Fibroblast of mammary gland (primary cell): Measurements from ENCODE around the gene CMPK1.
A peak's percentile ranks its signal among the peaks of the same experiment; 100 is the strongest.
"Not testable (repeated sequence)": the region's sequence is repeated elsewhere in the genome, so short reads cannot be mapped to it uniquely, and the experiment has no call there.

ENCODE experiments used
- DNase-seq: peaks from one replicate; pipeline ENCODE4 v3.0.0-alpha.2; 2010; ENCODE audit warnings: low read depth
- H3K4me3 ChIP-seq: 2 replicates; pipeline ENCODE4 v1.5.1; 2011; ENCODE audit warnings: low read depth, mild to moderate bottlenecking, low read length, moderate library complexity; ENCODE audit not compliant: control insufficient read depth
- TF ChIP-seq, protein P1 (sequence below): conservative IDR thresholded peaks from 2 replicates; pipeline ENCODE4 v1.5.1; 2011; ENCODE audit warnings: low read depth, low read length, inconsistent platforms; ENCODE audit not compliant: control insufficient read depth, insufficient read depth

Gene CMPK1

DNA sequence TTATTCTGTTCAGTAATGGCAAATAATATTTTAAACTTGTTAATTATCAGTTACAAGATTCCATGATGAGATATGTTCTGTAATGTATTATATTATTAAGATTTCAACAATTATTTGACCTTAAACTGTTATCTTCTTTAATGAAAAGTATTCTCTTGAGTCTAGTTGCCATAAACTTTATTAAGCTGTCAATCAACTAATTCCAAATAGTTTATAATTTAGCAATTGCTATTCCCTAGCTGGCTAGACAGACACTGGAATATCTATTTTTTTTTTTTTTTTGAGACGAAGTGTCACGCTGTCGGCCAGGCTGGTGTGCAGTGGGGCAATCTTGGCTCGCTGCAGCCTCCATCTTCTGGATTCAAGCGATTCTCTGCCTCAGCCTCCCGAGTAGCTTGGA lies 3.8 kb downstream of the CMPK1 start:
- TF ChIP-seq, protein P1, sequence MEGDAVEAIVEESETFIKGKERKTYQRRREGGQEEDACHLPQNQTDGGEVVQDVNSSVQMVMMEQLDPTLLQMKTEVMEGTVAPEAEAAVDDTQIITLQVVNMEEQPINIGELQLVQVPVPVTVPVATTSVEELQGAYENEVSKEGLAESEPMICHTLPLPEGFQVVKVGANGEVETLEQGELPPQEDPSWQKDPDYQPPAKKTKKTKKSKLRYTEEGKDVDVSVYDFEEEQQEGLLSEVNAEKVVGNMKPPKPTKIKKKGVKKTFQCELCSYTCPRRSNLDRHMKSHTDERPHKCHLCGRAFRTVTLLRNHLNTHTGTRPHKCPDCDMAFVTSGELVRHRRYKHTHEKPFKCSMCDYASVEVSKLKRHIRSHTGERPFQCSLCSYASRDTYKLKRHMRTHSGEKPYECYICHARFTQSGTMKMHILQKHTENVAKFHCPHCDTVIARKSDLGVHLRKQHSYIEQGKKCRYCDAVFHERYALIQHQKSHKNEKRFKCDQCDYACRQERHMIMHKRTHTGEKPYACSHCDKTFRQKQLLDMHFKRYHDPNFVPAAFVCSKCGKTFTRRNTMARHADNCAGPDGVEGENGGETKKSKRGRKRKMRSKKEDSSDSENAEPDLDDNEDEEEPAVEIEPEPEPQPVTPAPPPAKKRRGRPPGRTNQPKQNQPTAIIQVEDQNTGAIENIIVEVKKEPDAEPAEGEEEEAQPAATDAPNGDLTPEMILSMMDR: no peak
- no peak for DNase-seq
- H3K4me3 ChIP-seq: no peak overlapping the region

DNA sequence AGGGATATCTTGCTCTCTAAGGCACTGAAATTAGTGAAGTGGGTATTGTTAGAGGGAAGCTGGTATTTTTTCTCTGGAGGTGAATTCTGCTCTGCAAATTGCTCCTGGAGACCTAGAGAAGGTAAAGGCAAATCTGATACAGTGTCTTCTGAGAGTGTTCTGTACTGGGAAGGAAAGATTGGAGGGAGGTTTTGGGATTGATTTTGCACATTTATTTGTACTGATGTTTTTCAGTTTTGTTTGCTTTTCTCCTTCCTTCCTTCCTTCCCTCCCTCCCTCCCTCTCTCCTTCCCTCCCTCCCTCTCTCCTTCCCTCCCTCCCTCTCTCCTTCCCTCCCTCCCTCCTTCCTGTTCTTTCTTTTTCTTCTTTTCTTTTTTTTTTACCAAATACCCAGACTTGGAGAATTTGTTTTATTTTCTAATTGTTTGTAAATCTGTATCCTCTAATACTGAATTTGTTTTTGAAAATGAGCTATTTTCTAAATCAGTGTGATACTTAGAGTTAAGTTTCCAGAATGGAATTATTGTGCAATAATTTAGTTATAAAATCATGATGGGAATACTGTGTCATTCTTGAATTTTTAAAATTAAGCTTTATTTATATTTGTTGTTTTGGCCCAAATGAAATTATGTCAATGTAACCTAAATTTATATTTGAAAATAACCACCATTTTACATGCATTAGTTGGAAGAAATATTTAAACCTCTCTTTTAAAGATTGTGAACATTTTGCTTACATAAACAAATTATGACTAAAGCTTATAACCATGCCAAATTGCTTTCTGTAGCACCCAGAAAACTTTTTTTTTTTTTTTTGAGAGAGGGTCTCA lies 4.9 kb downstream of the CMPK1 start:
- H3K4me3 ChIP-seq: no peak overlapping the region
- TF ChIP-seq, protein P1: no peak
- no peak for DNase-seq

DNA sequence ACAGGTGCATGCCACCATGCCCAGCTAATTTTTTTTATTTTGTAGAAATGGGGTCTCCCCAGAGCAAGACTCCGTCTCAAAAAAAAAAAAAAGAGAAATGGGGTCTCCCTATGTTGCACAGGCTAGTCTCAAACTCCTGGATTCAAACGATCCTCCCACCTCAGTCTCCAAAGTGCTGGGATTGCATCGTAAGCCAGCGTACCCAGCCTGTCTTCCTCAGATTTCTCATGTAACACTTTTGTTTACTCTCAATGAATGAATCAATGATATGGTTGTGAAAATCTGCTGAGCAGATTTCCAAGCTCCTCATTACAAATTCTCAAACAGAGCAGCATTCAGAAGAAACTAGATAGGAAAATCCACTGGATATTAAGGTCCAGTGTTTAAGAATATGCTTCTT lies 6.6 kb downstream of the CMPK1 start:
- no peak for DNase-seq

DNA sequence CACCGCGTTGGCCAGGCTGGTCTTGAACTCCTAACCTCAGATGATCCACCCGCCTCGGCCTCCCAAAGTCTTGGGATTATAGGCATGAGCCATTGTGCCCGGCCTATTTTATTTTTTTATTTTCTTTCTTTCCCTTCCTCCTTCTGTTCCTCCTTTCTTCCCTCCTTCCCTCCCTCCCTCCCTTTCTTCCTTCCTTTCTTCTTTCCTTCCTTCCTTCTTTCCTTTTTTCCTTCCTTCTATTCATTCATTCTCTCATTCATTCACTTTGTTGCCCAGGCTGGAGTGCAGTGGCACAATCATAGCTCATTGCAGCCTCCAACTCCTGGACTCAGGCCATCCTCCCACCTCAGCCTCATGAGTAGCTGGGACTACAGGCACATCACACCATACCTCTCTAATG lies 13.4 kb downstream of the CMPK1 start:
- not testable (repeated sequence) for DNase-seq, H3K4me3 ChIP-seq

More for the DNA sequence above, 6.6 kb downstream of the CMPK1 start:
- H3K4me3 ChIP-seq: no peak overlapping the region
- TF ChIP-seq, protein P1: no peak

DNA sequence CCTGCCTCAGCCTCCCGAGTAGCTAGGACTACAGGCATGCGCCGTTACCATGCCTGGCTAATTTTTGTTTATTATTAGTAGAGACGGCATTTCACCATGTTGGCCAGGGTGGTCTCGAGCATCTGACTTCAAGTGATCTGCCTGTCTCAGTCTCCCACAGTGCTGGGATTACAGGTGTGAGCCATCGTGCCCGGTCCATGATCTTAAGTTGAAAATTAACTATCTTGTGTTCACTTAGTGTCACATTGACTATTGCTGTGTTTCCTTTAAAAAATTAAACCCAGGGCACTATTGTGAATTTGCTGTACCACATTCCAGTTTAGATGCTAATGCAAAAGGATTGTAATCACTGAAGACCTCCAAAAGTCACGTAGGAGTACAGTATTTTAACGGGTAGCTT lies 14.1 kb downstream of the CMPK1 start:
- TF ChIP-seq, protein P1: no peak

DNA sequence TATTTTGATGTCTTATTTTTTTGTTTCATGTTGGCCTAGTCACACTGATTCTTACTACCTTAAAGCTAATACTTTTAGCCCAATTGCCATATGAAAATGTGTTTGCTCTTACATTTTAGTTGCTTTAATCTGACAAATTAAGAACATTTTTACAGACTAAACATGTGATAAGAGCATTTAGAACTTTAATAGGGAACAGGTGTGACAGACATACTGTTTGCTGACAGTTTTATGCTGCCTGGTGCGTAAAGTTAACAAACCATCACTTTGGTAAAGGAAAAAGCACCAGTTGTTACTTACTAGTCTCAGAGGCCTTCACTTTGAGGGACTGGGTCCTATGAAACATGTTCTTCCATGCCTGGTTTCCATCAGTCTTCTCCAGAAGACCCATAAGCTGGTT lies 14.7 kb downstream of the CMPK1 start:
- H3K4me3 ChIP-seq: no peak overlapping the region
- DNase-seq: no peak
- TF ChIP-seq, protein P1: no peak

More for the DNA sequence above, 14.1 kb downstream of the CMPK1 start:
- DNase-seq: no peak
- no peak overlapping the region for H3K4me3 ChIP-seq

DNA sequence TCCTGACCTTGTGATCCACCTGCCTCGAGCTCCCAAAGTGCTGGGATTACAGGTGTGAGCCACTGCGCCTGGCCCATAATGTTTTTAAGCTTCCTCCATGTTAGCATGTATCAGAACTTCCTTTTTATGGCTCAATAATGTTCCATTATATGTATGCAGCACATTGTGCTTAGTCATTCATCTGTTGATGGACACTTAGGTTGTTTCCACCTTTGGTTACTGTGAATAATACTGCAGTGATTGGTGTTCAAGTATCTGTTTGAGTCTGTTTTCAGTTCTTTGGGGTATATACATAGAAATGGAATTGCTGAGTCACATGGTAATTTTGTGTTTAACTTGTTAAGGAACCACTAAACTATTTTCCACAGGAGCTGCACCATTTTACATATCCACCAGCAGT lies 17.7 kb downstream of the CMPK1 start:
- DNase-seq: peak; percentile 39
- TF ChIP-seq, protein P1: no peak
- H3K4me3 ChIP-seq: no peak overlapping the region
